K562 (cell line): ENCODE results near the gene TRIM47. TPM values are rescaled to one million over a fixed set of nuclear protein-coding genes. Genes with fewer than 3 reads are reported as not detected.

Experiments
- ATAC-seq: fragments of 200-7000 bp; cut with Tn5 transposase; 3 replicates; pipeline ENCODE4 v1.9.1; 2020; ENCODE audit warnings: moderate library complexity
- BruUV-seq: library from RNA; stranded (reverse); fragments of 400-500 nt; replicated peaks from 2 replicates; lab custom pipeline; 2021; lab: Mats Ljungman, UMichigan
- CTCF ChIA-PET: fragments of 300-600 bp; formaldehyde crosslinking; extraction: SDS; loops from one replicate; lab custom pipeline; 2021; ENCODE audit warnings: low intra/inter-chr PET ratio; lab: Yijun Ruan, JAX
- POLR2A ChIA-PET: fragments of 300-600, 350-650 bp; sonication (Branson Sonifier 250); formaldehyde crosslinking; extraction: SDS; loops from one replicate; lab custom pipeline; 2021; ENCODE audit warnings: antibody characterized with exemption, inconsistent platforms; lab: Yijun Ruan, JAX
- DNase-seq, 4 experiments: peaks; one replicate each; pipeline versions ENCODE4 v3.0.0 to v3.0.0-alpha.2; 2011 to 2018; ENCODE audit warnings: low spot score in 3 of 4, mixed read lengths in 3 of 4; ENCODE audit errors: extremely low read depth in 1 of 4
- FAIRE-seq: peaks from 2 replicates; lab custom pipeline; 2011; peaks lifted over from hg19 to GRCh38; lab: Jason Lieb, UNC
- H2AFZ ChIP-seq: 2 replicates; pipeline ENCODE4 v1.6.0; 2011; ENCODE audit warnings: low read depth, low read length, control low read depth, inconsistent platforms
- H3K27ac ChIP-seq: fragments of 200-600 bp; 3 replicates; pipeline ENCODE4 v1.8.0; 2011; ENCODE audit warnings: low read depth, mild to moderate bottlenecking, control low read depth, inconsistent platforms, low read length, moderate library complexity, mixed read lengths; ENCODE audit errors: extremely low read depth
- H3K27me3 ChIP-seq, 2 experiments: fragments of 300-600 bp in 1 of 2; 2 replicates in 1 of 2; 3 replicates in 1 of 2; pipeline versions ENCODE4 v1.6.0 to v1.8.0; 2011; ENCODE audit warnings: inconsistent platforms in 2 of 2, low read length in 2 of 2, mild to moderate bottlenecking in 1 of 2, mixed read lengths in 1 of 2, moderate library complexity in 1 of 2; ENCODE audit not compliant: control insufficient read depth in 2 of 2, insufficient read depth in 2 of 2
- H3K36me3 ChIP-seq: fragments of 300-600 bp; 3 replicates; pipeline ENCODE4 v1.8.0; 2011; ENCODE audit warnings: mild to moderate bottlenecking, low read length, inconsistent platforms; ENCODE audit not compliant: control insufficient read depth, insufficient read depth
- H3K4me1 ChIP-seq, 2 experiments: fragments of 200-600 bp in 1 of 2; replicated peaks in 1 of 2; 2 replicates in 1 of 2; 3 replicates in 1 of 2; pipeline versions ENCODE4 v1.5.1 to v1.8.0; 2011; ENCODE audit warnings: inconsistent platforms in 2 of 2, low read length in 2 of 2, mild to moderate bottlenecking in 1 of 2, mixed read lengths in 1 of 2, moderate library complexity in 1 of 2; ENCODE audit not compliant: control insufficient read depth in 2 of 2, insufficient read depth in 2 of 2
- H3K4me2 ChIP-seq: 2 replicates; pipeline ENCODE4 v1.6.1; 2011; ENCODE audit warnings: low read length, control low read depth, inconsistent platforms, mixed read lengths; ENCODE audit not compliant: insufficient read depth
- H3K4me3 ChIP-seq: fragments of 200-600 bp; sonication (generic), shearing (Covaris generic); 2 replicates; pipeline ENCODE4 v1.5.1; 2016; ENCODE audit warnings: control low read depth, inconsistent platforms
- H3K79me2 ChIP-seq: fragments of 200-600 bp; 3 replicates; pipeline ENCODE4 v1.8.0; 2011; ENCODE audit warnings: low read length, inconsistent platforms; ENCODE audit not compliant: control insufficient read depth, insufficient read depth
- H3K9ac ChIP-seq, 2 experiments: 2 replicates each; pipeline versions ENCODE4 v1.6.0 to v1.6.1; 2011; ENCODE audit warnings: low read depth in 2 of 2, low read length in 2 of 2, control low read depth in 1 of 2, inconsistent platforms in 1 of 2, mild to moderate bottlenecking in 1 of 2, mixed read lengths in 1 of 2; ENCODE audit not compliant: insufficient read depth in 1 of 2
- H3K9me1 ChIP-seq: one replicate; pipeline ENCODE4 v1.6.0; 2011; ENCODE audit warnings: inconsistent platforms, mild to moderate bottlenecking, low read length, moderate library complexity; ENCODE audit not compliant: control insufficient read depth, insufficient read depth
- H3K9me3 ChIP-seq: replicated peaks from 2 replicates; pipeline ENCODE4 v1.5.1; 2011; ENCODE audit warnings: low read depth, low read length, inconsistent platforms; ENCODE audit not compliant: control insufficient read depth, insufficient read depth
- H4K20me1 ChIP-seq: replicated peaks from 2 replicates; pipeline ENCODE4 v1.6.1; 2011; ENCODE audit warnings: low read length, inconsistent platforms, mixed read lengths; ENCODE audit not compliant: control insufficient read depth, insufficient read depth
- CHD4 ChIP-seq: fragments of 200-600 bp; sonication (generic); IDR thresholded peaks from 3 replicates; pipeline ENCODE4 v1.6.1; 2012; ENCODE audit warnings: low read depth, mild to moderate bottlenecking, mixed read lengths, low read length, inconsistent platforms; ENCODE audit not compliant: insufficient read depth, insufficient replicate concordance, poor library complexity, severe bottlenecking
- MTA2 ChIP-seq: fragments of 450-650 bp; IDR thresholded peaks from 2 replicates; pipeline ENCODE4 v1.6.1; 2016; ENCODE audit warnings: low read depth
- MYC ChIP-seq, 2 experiments: fragments of 250-450 bp in 1 of 2; sonication (Bioruptor Pico) in 1 of 2; IDR thresholded peaks; 2 replicates each; pipeline versions ENCODE4 v1.5.1 to v1.6.1; 2012 to 2021; ENCODE audit warnings: low read depth in 2 of 2, borderline replicate concordance in 1 of 2, improper control_type of control experiment in 1 of 2, low read length in 1 of 2, mild to moderate bottlenecking in 1 of 2, moderate library complexity in 1 of 2
- MYNN ChIP-seq, 2 experiments: sonication (generic); formaldehyde crosslinking in 1 of 2; IDR thresholded peaks; 2 replicates each; pipeline versions ENCODE4 v1.5.0 to v1.6.1; 2016 to 2020; ENCODE audit warnings: antibody characterized with exemption in 1 of 2, missing genetic modification reagents in 1 of 2
- POLR2G ChIP-seq: fragments of 200-400 bp; formaldehyde crosslinking; IDR thresholded peaks from 2 replicates; pipeline ENCODE4 v1.6.1; 2017; ENCODE audit warnings: low read depth, mild to moderate bottlenecking, antibody characterized with exemption, low read length, moderate library complexity
- RBFOX2 ChIP-seq: fragments of 200-400 bp; formaldehyde crosslinking; IDR thresholded peaks from 2 replicates; pipeline ENCODE4 v1.6.1; 2017; ENCODE audit warnings: low read depth, mild to moderate bottlenecking, low read length, moderate library complexity
- TCF3 ChIP-seq: sonication (generic); formaldehyde crosslinking; IDR thresholded peaks from 2 replicates; pipeline ENCODE4 v1.4.0; 2020; ENCODE audit warnings: mild to moderate bottlenecking, missing genetic modification reagents
- ZNF253 ChIP-seq: fragments of 250-450 bp; sonication (Bioruptor Pico); conservative IDR thresholded peaks from 2 replicates; pipeline ENCODE4 v1.6.1; 2021; ENCODE audit warnings: mild to moderate bottlenecking
- WGBS: fragments of 100-300 bp; shearing (Covaris generic); methylation state at CpG from one replicate; pipeline ENCODE4 v1.1.6; 2016; ENCODE audit warnings: low coverage, mixed read lengths; ENCODE audit not compliant: insufficient coverage; ENCODE audit errors: missing lambda C conversion rate; 5-methylcytosine and 5-hydroxymethylcytosine counted together
- in situ Hi-C: fragments of 300-500 bp; cut with MboI; formaldehyde crosslinking; loops from 4 replicates; pipeline ENCODE4 v1.15.0; 2018; ENCODE audit warnings: inconsistent platforms, mixed read lengths
- intact Hi-C: fragments of 100-400 bp; cut with micrococcal nuclease; formaldehyde crosslinking; loops from 2 replicates; pipeline ENCODE4 v1.14.2; 2022
- polyA plus RNA-seq, 8 experiments: library from polyadenylated mRNA; depleted of rRNA in 4 of 8; stranded (reverse) in 5 of 8; unstranded in 3 of 8; fragments of >200 nt; fragmentation: Nextera tagmentation in 2 of 8; fragmentation: Illumina TruSeq in 1 of 8; extraction: Ambion mirVana in 2 of 8; extraction: Trizol in 1 of 8; gene quantifications; 2 replicates each; pipeline versions ENCODE4 v1.2.1 to v1.2.3, GENCODE V29; 2011 to 2014; ENCODE audit warnings: inconsistent platforms in 1 of 8, missing spikeins in 1 of 8
- total RNA-seq, 7 experiments: library from RNA; depleted of rRNA in 6 of 7; stranded (reverse); fragments of >200 nt in 6 of 7; fragmentation: Illumina TruSeq in 2 of 7; extraction: Trizol in 2 of 7; gene quantifications; 2 replicates each; pipeline versions ENCODE4 v1.2.1 to v1.2.3, GENCODE V29; 2011 to 2021; ENCODE audit warnings: low replicate concordance in 1 of 7

The TRIM47 gene
- total and polyA plus RNA-seq, 9 of the 15 experiments (the other 6 are each of a cell fraction or from before 2014, with no cell fraction given), result 0.56 to 6.1 (median 3.2) TPM

- TF ChIP-seq ZNF253 (no peak), TCF3 (no peak), MTA2 (no peak), CHD4 (no peak), MYNN (IDR thresholded peaks at IDR 0.05) (no peak), MYNN (CRISPR knock-in tag; IDR thresholded peaks at IDR 0.05) (no peak)
Observed at GRCh38 chr17:75836605-75837004, 41.8 kb downstream of the TRIM47 start (continued).

GRCh38 chr17:75835654-75835987, 42.8 kb downstream of the TRIM47 start:
- no TSS peak for BruUV-seq
- FAIRE-seq, result no peak
- intact Hi-C loops, result no loop called here

More at GRCh38 chr17:75835654-75835987, 42.8 kb downstream of the TRIM47 start:
- peaks cover 10% of the 10 kb centered on the region for H3K79me2 ChIP-seq
- no peak overlapping the region for H2AFZ ChIP-seq
- peak overlapping the region in 1 of 2 experiments; percentile 26; a peak in 1 of 4 replicates for H3K9ac ChIP-seq
- no peaks in the 10 kb centered on the region for H3K9me3 ChIP-seq
- DNase-seq (no peak), ATAC-seq (no peak)
- POLR2A ChIA-PET, result interaction anchor here (1.2 to 4.8 kb wide), 5 partner anchors 9 to 61 kb away, joined by 3 to 46 read pairs (median 7); partner anchors contain the start of gene UNC13D
- H3K27ac ChIP-seq, result no peak overlapping the region
- H3K4me1 ChIP-seq, result peaks cover 0 to 54% of the 10 kb centered on the region in 2 experiments; a peak in 3 of 5 replicates
- 91% methylated on average over 9 of the region's 9 CpGs for WGBS
- TF ChIP-seq POLR2G (peak; percentile 60; the same call in 1 of the 2 replicates), MYC (IDR thresholded peaks at IDR 0.05; ENCODE audit: low read depth, low read length) (no peak), MYC (CRISPR knock-in tag; IDR thresholded peaks at IDR 0.05; ENCODE audit: borderline replicate concordance, low read depth) (no peak), RBFOX2 (peak; percentile 20)
- peaks cover 90% of the 10 kb centered on the region; the same call in 2 of the 3 replicates for H3K36me3 ChIP-seq
- H3K27me3 ChIP-seq, result no peaks in the 10 kb centered on the region
- in situ Hi-C loops, result no loop called here
- no peak overlapping the region for H3K4me3 ChIP-seq
- H3K4me2 ChIP-seq, result no peak overlapping the region
- H4K20me1 ChIP-seq, result 0 out of 2 replicates have a peak, but pooled peaks cover 4% of the 10 kb centered on the region
- H3K9me1 ChIP-seq, result no peaks in the 10 kb centered on the region
- CTCF ChIA-PET, result no interaction called here
